GM13977 (cell line): ENCODE measurements around the gene AREL1.
A peak's percentile ranks its signal among the peaks of the same experiment; 100 is the strongest.

Experiments
- DNase-seq: peaks from one replicate; pipeline ENCODE4 v3.0.0; 2012; ENCODE audit warnings: low spot score
- CTCF ChIP-seq: IDR thresholded peaks from 2 replicates; pipeline ENCODE4 v1.5.1; 2012; ENCODE audit warnings: mild to moderate bottlenecking, control low read depth; ENCODE audit not compliant: insufficient read depth; ENCODE audit errors: extremely low read depth, missing control alignments
- in situ Hi-C: fragments of 300-500 bp; cut with MboI; formaldehyde crosslinking; loops from one replicate; pipeline ENCODE4 v1.12.0; 2022; ENCODE audit warnings: low sequenced_read_pairs, low pct_unique_long_range_greater_than_20kb, mixed read lengths, inconsistent platforms; ENCODE audit not compliant: unreplicated experiment

AREL1 gene

GRCh38 chr14:74613211-74613914 lies 99.5 kb downstream of the AREL1 start:
- in situ Hi-C loops: no loop called here
- no peak for DNase-seq
- no peak for TF ChIP-seq CTCF

DNA sequence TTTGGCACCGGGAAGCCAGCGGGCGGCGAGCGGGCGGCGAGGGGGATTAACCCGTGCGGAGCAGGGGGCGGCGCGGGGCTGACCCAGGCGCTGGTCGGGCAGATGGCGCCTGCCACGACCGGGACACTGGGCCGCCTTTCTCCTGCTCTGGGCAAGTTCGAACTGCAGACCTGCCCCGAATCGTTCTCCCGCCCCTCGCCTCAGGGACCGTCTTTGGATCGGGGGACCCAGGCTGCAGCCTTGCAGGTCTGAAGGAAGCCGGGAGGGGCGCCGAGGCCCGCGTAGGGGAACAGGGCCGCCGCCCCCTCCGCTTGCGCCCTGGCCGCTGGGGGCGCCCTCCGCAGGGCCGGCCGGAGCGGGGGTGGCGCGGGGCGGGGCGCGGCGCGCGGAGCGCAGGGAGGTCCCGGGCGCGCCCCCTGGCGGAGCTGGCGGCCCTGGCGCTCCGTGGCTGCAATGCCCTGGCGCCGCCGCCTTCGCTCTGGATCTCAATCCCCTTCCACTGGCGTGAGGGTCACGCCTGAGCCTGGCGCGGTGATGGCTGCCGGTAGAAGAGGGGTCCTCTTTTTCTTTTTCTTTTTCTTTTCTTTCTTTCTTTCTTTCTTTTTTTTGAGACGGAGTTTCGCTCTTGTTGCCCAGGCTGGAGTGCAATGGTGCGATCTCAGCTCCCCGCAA lies 100.4 kb downstream of the AREL1 start:
- peak; percentile 90 for DNase-seq

GRCh38 chr14:74611650-74612349 lies 101.1 kb downstream of the AREL1 start, which contains the start of gene LTBP2:
LTBP2 (minus strand) TSS chr14:74612237; CDS start chr14:74611944, 293 bp downstream.
- no peak for TF ChIP-seq CTCF
- DNase-seq: no peak
- in situ Hi-C loops: no loop called here

More for the DNA sequence above, 100.4 kb downstream of the AREL1 start:
- in situ Hi-C loops: no loop called here
- TF ChIP-seq CTCF: peak; percentile 80
